Measurements from ENCODE around the gene ZBTB20. TPM values are rescaled to one million over a fixed set of nuclear protein-coding genes. Genes with fewer than 3 reads are reported as not detected.

The ZBTB20 gene
- total RNA-seq, 2 donors from 2014 or later = 55.3 to 61.2 TPM

GRCh38 chr3:114892880-114893279 lies 254.2 kb downstream of the ZBTB20 start:
- Mint-ChIP-seq H3K27ac (no peak overlapping the region), H3K4me3 (no peak overlapping the region), H3K27me3 (no peaks in the 10 kb centered on the region), H3K36me3 (ENCODE audit: low read depth) (peaks cover 8% of the 10 kb centered on the region), H3K4me1 (peaks cover 11% of the 10 kb centered on the region)
- DNase-seq (no peak), ATAC-seq (no peak)
- no peaks in the 10 kb centered on the region for H3K9me3 ChIP-seq (ENCODE audit: control insufficient read depth, low read length, poor library complexity, severe bottlenecking)

- Mint-ChIP-seq H3K27me3 (no peaks in the 10 kb centered on the region), H3K4me1 (peaks cover 14% of the 10 kb centered on the region), H3K27ac (no peak overlapping the region), H3K4me3 (no peak overlapping the region), H3K36me3 (ENCODE audit: low read depth) (peaks cover 8% of the 10 kb centered on the region)
- no peaks in the 10 kb centered on the region for H3K9me3 ChIP-seq (ENCODE audit: control insufficient read depth, low read length, poor library complexity, severe bottlenecking)
- no peak for ATAC-seq
- DNase-seq = no peak
Measured at GRCh38 chr3:114892131-114892879, 254.8 kb downstream of the ZBTB20 start.

- Mint-ChIP-seq H3K27ac (no peak overlapping the region), H3K27me3 (no peaks in the 10 kb centered on the region), H3K4me3 (no peak overlapping the region), H3K36me3 (ENCODE audit: low read depth) (peaks cover 5% of the 10 kb centered on the region), H3K4me1 (peaks cover 13% of the 10 kb centered on the region)
- H3K9me3 ChIP-seq (ENCODE audit: control insufficient read depth, low read length, poor library complexity, severe bottlenecking) = no peaks in the 10 kb centered on the region
- ATAC-seq (no peak), DNase-seq (no peak)
Measured at GRCh38 chr3:114887806-114888205, 259.3 kb downstream of the ZBTB20 start.

GRCh38 chr3:114886905-114887304 lies 260.2 kb downstream of the ZBTB20 start:
- Mint-ChIP-seq H3K27me3 (no peaks in the 10 kb centered on the region), H3K4me1 (peaks cover 13% of the 10 kb centered on the region), H3K4me3 (no peak overlapping the region), H3K27ac (no peak overlapping the region), H3K36me3 (ENCODE audit: low read depth) (peaks cover 2% of the 10 kb centered on the region)
- H3K9me3 ChIP-seq (ENCODE audit: control insufficient read depth, low read length, poor library complexity, severe bottlenecking) = no peaks in the 10 kb centered on the region
- DNase-seq = no peak
- ATAC-seq = no peak

- no peak for ATAC-seq
- no peak for DNase-seq
Measured at GRCh38 chr3:114884213-114884923, 262.7 kb downstream of the ZBTB20 start.

GRCh38 chr3:114880078-114880477 lies 267.0 kb downstream of the ZBTB20 start:
- no peaks in the 10 kb centered on the region for H3K27me3 Mint-ChIP-seq
- DNase-seq = no peak
- H3K9me3 ChIP-seq (ENCODE audit: control insufficient read depth, low read length, poor library complexity, severe bottlenecking) = no peaks in the 10 kb centered on the region
- no peaks in the 10 kb centered on the region for H3K36me3 Mint-ChIP-seq (ENCODE audit: low read depth)
- H3K4me3 Mint-ChIP-seq = no peak overlapping the region
- peaks cover 3% of the 10 kb centered on the region for H3K4me1 Mint-ChIP-seq
- ATAC-seq = no peak
- peak overlapping the region; percentile 60 for H3K27ac Mint-ChIP-seq

More at GRCh38 chr3:114884213-114884923, 262.7 kb downstream of the ZBTB20 start:
- Mint-ChIP-seq H3K36me3 (ENCODE audit: low read depth) (no peaks in the 10 kb centered on the region), H3K27me3 (no peaks in the 10 kb centered on the region), H3K27ac (peak overlapping the region; percentile 41), H3K4me3 (no peak overlapping the region), H3K4me1 (peaks cover 10% of the 10 kb centered on the region)
- H3K9me3 ChIP-seq (ENCODE audit: control insufficient read depth, low read length, poor library complexity, severe bottlenecking) = no peaks in the 10 kb centered on the region

- H3K4me3 Mint-ChIP-seq = no peak overlapping the region
- H3K4me1 Mint-ChIP-seq = peaks cover 5% of the 10 kb centered on the region
- H3K27me3 Mint-ChIP-seq = no peaks in the 10 kb centered on the region
- DNase-seq = no peak
- H3K36me3 Mint-ChIP-seq (ENCODE audit: low read depth) = no peaks in the 10 kb centered on the region
- H3K27ac Mint-ChIP-seq = no peak overlapping the region
- H3K9me3 ChIP-seq (ENCODE audit: control insufficient read depth, low read length, poor library complexity, severe bottlenecking) = no peaks in the 10 kb centered on the region
- no peak for ATAC-seq
Measured at GRCh38 chr3:114879059-114880031, 267.7 kb downstream of the ZBTB20 start.

GRCh38 chr3:114878114-114878839 lies 268.8 kb downstream of the ZBTB20 start:
- ATAC-seq = no peak
- Mint-ChIP-seq H3K27me3 (no peaks in the 10 kb centered on the region), H3K4me3 (no peak overlapping the region), H3K4me1 (peaks cover 7% of the 10 kb centered on the region), H3K36me3 (ENCODE audit: low read depth) (no peaks in the 10 kb centered on the region), H3K27ac (no peak overlapping the region)
- H3K9me3 ChIP-seq (ENCODE audit: control insufficient read depth, low read length, poor library complexity, severe bottlenecking) = no peaks in the 10 kb centered on the region
- no peak for DNase-seq

GRCh38 chr3:114877378-114878113 lies 269.5 kb downstream of the ZBTB20 start:
- Mint-ChIP-seq H3K27me3 (no peaks in the 10 kb centered on the region), H3K27ac (no peak overlapping the region)
- ATAC-seq = no peak

GRCh38 chr3:114874522-114874971 lies 272.5 kb downstream of the ZBTB20 start:
- H3K36me3 Mint-ChIP-seq (ENCODE audit: low read depth) = peaks cover 6% of the 10 kb centered on the region
- DNase-seq (no peak), ATAC-seq (no peak)
- H3K9me3 ChIP-seq (ENCODE audit: control insufficient read depth, low read length, poor library complexity, severe bottlenecking) = no peaks in the 10 kb centered on the region
- peaks cover 9% of the 10 kb centered on the region for H3K4me1 Mint-ChIP-seq
- no peak overlapping the region for H3K4me3 Mint-ChIP-seq
- no peak overlapping the region for H3K27ac Mint-ChIP-seq
- H3K27me3 Mint-ChIP-seq = no peaks in the 10 kb centered on the region

More at GRCh38 chr3:114877378-114878113, 269.5 kb downstream of the ZBTB20 start:
- Mint-ChIP-seq H3K4me1 (peaks cover 7% of the 10 kb centered on the region), H3K36me3 (ENCODE audit: low read depth) (no peaks in the 10 kb centered on the region), H3K4me3 (no peak overlapping the region)
- H3K9me3 ChIP-seq (ENCODE audit: control insufficient read depth, low read length, poor library complexity, severe bottlenecking) = no peaks in the 10 kb centered on the region
- DNase-seq = no peak

GRCh38 chr3:114873591-114873990 lies 273.5 kb downstream of the ZBTB20 start:
- Mint-ChIP-seq H3K4me3 (no peak overlapping the region), H3K4me1 (peaks cover 7% of the 10 kb centered on the region), H3K27me3 (no peaks in the 10 kb centered on the region), H3K36me3 (ENCODE audit: low read depth) (peaks cover 6% of the 10 kb centered on the region), H3K27ac (no peak overlapping the region)
- no peak for DNase-seq
- ATAC-seq = no peak
- no peaks in the 10 kb centered on the region for H3K9me3 ChIP-seq (ENCODE audit: control insufficient read depth, low read length, poor library complexity, severe bottlenecking)

- no peak for DNase-seq
- H3K9me3 ChIP-seq (ENCODE audit: control insufficient read depth, low read length, poor library complexity, severe bottlenecking) = no peaks in the 10 kb centered on the region
- Mint-ChIP-seq H3K27me3 (no peaks in the 10 kb centered on the region), H3K27ac (no peak overlapping the region), H3K4me3 (no peak overlapping the region), H3K36me3 (ENCODE audit: low read depth) (peaks cover 6% of the 10 kb centered on the region), H3K4me1 (peaks cover 10% of the 10 kb centered on the region)
- no peak for ATAC-seq
Measured at GRCh38 chr3:114872588-114872987, 274.5 kb downstream of the ZBTB20 start.

Measured in T-helper 17 cell (primary cell).